ENCODE results near the gene TBL1XR1. TPM values are rescaled to one million over a fixed set of nuclear protein-coding genes. Genes with fewer than 3 reads are reported as not detected.

The TBL1XR1 gene
- total RNA-seq, 4 donors from 2014 or later: 66.0 to 79.8 (median 72.4) TPM

DNA sequence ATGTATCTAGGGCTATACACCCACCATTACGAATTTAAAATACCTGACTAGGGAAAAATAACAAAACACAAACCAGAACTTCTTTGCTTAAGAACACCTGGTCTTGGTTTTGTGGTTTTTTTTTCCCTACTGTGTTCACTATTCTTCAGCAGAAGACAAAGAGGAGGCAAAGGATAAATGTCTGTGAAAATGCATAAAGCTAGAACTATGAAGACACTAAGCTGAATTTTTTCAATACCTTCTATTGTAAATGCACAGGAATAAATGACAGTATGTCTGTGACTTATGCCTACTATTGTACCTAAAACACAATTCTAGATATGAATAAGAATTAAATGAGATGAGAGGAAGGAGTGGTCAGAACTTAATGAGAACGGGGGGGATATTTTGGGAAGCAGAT, 86.9 kb downstream of the TBL1XR1 start:
- no peaks in the 10 kb centered on the region for H3K27me3 ChIP-seq
- TF ChIP-seq, protein P1, sequence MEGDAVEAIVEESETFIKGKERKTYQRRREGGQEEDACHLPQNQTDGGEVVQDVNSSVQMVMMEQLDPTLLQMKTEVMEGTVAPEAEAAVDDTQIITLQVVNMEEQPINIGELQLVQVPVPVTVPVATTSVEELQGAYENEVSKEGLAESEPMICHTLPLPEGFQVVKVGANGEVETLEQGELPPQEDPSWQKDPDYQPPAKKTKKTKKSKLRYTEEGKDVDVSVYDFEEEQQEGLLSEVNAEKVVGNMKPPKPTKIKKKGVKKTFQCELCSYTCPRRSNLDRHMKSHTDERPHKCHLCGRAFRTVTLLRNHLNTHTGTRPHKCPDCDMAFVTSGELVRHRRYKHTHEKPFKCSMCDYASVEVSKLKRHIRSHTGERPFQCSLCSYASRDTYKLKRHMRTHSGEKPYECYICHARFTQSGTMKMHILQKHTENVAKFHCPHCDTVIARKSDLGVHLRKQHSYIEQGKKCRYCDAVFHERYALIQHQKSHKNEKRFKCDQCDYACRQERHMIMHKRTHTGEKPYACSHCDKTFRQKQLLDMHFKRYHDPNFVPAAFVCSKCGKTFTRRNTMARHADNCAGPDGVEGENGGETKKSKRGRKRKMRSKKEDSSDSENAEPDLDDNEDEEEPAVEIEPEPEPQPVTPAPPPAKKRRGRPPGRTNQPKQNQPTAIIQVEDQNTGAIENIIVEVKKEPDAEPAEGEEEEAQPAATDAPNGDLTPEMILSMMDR (IDR thresholded peaks at IDR 0.05): no peak
- TF ChIP-seq POLR2A (IDR thresholded peaks at IDR 0.05): no peak
- intact Hi-C loops (cut with DNase I): no loop called here
- no peak overlapping the region for H3K4me3 ChIP-seq
- 55 to 56% methylated on average over 2 of the region's 2 CpGs for WGBS, 2 donors
- H3K4me1 ChIP-seq: peaks cover 16 to 69% (median 21%) of the 10 kb centered on the region in 3 donors
- DNase-seq: no peak
- no peaks in the 10 kb centered on the region for H3K9me3 ChIP-seq
- H3K27ac ChIP-seq: peak overlapping the region in 3 of 4 donors; percentile 41 to 74 (median 72)
- no peaks in the 10 kb centered on the region for H3K36me3 ChIP-seq

DNA sequence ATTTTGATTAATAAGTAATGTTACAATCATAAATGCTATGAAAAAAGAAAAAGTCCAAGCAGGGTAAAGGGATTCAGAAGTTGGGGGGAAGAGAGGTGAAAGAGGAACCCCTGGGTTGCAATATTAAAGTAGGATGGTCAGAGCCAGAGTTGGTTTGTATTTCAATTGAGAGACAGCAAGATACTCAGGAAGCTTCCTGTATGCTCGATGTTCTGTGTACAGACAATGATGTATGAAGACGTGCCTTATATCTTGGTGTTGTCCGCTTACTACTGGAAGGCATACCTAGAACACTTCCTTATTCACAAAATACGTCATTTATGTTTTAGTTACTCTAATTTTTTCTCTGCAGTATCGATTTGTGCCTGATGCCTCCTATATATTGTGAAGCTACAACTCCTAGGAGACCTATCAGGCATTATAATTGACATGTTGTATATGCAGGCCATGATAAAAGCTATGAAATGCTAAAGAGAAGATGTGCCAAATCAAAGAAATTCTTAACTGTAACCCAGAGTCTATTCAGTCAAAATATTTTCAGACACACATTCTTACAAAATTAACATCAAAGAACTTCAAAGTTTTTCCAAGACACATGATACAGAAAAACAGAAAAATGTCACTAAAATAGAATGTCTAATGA, 87.5 kb downstream of the TBL1XR1 start:
- Histone ChIP-seq H3K27ac (peak overlapping the region in 2 of 4 donors; percentile 72 to 74), H3K4me3 (no peak overlapping the region), H3K9me3 (no peaks in the 10 kb centered on the region), H3K27me3 (no peaks in the 10 kb centered on the region), H3K4me1 (peaks cover 16 to 75% (median 21%) of the 10 kb centered on the region in 3 donors), H3K36me3 (no peaks in the 10 kb centered on the region)
- 63 to 75% methylated on average over 5 of the region's 5 CpGs for WGBS, 2 donors
- no peak for DNase-seq
- TF ChIP-seq POLR2A (IDR thresholded peaks at IDR 0.05): no peak
- TF ChIP-seq, protein P1 (IDR thresholded peaks at IDR 0.05): no peak
- intact Hi-C loops (cut with DNase I): no loop called here

DNA sequence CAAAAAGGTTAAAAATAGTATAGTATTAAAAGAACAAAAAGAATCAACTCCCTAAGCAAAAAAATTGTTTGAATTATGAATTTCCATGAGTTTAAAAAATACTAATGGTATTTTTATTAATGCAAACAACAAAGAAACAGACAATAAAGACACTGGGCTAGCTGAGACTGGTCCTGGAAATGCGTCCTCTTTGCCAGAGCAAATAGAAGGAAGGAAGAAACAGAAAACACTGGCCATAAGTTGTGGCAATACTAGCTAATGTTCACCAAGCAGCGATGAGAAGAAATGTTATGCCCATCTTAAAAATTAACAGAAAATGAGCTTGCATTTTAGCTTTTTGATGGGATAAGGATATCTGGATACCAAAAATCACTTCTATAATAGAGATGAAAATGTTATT, 88.6 kb downstream of the TBL1XR1 start:
- peak overlapping the region in 2 of 4 donors; percentile 9 to 50 for H3K27ac ChIP-seq
- H3K36me3 ChIP-seq: no peaks in the 10 kb centered on the region
- no peaks in the 10 kb centered on the region for H3K9me3 ChIP-seq
- H3K27me3 ChIP-seq: no peaks in the 10 kb centered on the region
- no peak for TF ChIP-seq POLR2A (IDR thresholded peaks at IDR 0.05)
- TF ChIP-seq, protein P1 (IDR thresholded peaks at IDR 0.05): no peak
- intact Hi-C loops (cut with DNase I): no loop called here
- no peak overlapping the region for H3K4me3 ChIP-seq
- DNase-seq: no peak
- 38 to 41% methylated on average over 2 of the region's 2 CpGs for WGBS, 2 donors
- peaks cover 16 to 87% (median 21%) of the 10 kb centered on the region in 3 donors for H3K4me1 ChIP-seq

DNA sequence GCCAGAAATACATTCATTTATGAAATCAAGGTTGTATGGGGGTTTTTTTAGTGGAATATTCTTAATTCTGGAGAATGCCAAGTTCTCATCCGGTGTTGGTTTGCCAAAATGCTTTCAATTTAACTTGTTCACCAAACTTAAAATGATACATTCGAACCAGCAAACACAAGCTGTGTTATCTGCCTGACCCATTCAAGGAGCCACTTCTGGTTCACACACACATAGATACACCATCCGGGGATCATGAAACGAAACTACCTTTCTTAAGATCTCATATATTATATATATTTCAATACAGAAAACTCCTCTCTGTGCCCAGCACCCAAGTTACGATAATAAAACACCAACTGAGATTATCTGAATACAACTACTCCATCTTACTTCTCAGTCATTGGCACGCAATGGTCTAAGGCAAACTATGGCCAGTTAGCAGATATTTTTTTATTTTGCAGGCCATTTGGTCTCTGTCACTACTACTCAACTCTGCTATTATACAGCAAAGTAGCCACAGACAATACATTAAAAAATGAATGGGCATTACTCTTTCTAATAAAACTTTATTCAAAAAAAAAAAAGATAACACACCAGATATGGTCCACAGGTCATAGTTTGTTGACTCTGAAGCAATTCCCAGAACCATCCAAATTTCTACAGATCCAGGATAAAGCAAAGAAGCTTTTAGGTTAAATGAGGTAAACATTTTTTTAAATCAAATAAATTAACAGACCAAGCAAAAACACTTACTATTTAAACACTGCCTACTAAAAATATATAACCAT, 89.6 kb downstream of the TBL1XR1 start:
- TF ChIP-seq, protein P1 (IDR thresholded peaks at IDR 0.05): no peak
- no peak for TF ChIP-seq POLR2A (IDR thresholded peaks at IDR 0.05)
- no peak overlapping the region for H3K4me3 ChIP-seq
- no peaks in the 10 kb centered on the region for H3K9me3 ChIP-seq
- intact Hi-C loops (cut with DNase I): no loop called here
- H3K27me3 ChIP-seq: no peaks in the 10 kb centered on the region
- peak overlapping the region in 2 of 4 donors; percentile 6 to 50 for H3K27ac ChIP-seq
- 70 to 85% methylated on average over 6 of the region's 6 CpGs for WGBS, 2 donors
- H3K36me3 ChIP-seq: no peaks in the 10 kb centered on the region
- DNase-seq: no peak
- H3K4me1 ChIP-seq: peaks cover 16 to 97% (median 21%) of the 10 kb centered on the region in 3 donors

DNA sequence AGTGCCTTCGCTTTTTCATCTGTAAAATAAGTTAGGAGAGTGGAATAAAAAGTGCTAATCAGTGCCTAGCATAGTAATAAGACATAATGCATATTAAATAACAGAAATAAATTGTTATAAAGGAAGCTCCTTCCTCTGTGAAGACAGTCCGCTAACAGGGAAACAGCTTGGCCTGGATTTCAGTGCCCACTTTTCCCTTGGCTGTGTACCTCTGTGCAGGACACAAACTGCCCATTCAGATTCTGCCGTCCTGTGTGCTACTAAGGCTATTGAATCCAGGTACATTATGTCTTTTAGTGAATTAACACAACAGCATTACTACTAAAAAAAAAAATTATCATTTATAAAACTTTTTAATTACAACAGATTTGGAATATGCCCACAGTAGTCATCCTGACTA, 90.7 kb downstream of the TBL1XR1 start:
- Histone ChIP-seq H3K4me3 (no peak overlapping the region), H3K27me3 (no peaks in the 10 kb centered on the region), H3K36me3 (no peaks in the 10 kb centered on the region), H3K4me1 (peaks cover 15 to 96% (median 21%) of the 10 kb centered on the region in 3 donors), H3K27ac (no peak overlapping the region), H3K9me3 (no peaks in the 10 kb centered on the region)
- TF ChIP-seq, protein P1 (IDR thresholded peaks at IDR 0.05): no peak
- TF ChIP-seq POLR2A (IDR thresholded peaks at IDR 0.05): no peak
- DNase-seq: no peak
- intact Hi-C loops (cut with DNase I): no loop called here
- 77 to 86% methylated on average over 3 of the region's 3 CpGs for WGBS, 2 donors
